ENCODE data around the gene UBE3B.

Gene UBE3B

DNA sequence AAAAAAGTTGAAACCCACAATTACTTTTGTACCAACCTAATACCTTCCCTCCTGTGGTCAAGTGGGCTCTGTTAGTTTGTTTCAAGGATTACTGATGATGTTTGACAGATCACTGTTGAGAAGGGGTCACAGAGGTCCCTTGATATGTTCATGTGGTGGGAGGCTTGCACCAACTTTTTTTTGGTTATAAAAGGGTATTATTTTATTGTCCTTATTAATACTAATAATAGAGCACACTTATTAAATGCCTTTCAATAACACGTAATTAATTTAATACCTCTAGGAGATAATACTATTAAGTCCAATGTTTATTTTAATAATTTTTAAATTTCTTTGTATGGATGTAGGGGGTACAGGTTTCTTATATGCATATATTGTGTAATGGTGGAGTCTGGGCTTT is 4.4 kb downstream of the UBE3B start:
- Histone ChIP-seq H3K27me3 (ENCODE audit: insufficient read depth, low read depth, severe bottlenecking) (no peaks in the 10 kb centered on the region), H3K9me3 (ENCODE audit: severe bottlenecking) (no peaks in the 10 kb centered on the region), H3K36me3 (peaks cover 20% of the 10 kb centered on the region), H3K27ac (no peak overlapping the region), H3K4me3 (ENCODE audit: low read depth, low read length) (no peak overlapping the region)
- no peak for DNase-seq
- TF ChIP-seq, protein P1, sequence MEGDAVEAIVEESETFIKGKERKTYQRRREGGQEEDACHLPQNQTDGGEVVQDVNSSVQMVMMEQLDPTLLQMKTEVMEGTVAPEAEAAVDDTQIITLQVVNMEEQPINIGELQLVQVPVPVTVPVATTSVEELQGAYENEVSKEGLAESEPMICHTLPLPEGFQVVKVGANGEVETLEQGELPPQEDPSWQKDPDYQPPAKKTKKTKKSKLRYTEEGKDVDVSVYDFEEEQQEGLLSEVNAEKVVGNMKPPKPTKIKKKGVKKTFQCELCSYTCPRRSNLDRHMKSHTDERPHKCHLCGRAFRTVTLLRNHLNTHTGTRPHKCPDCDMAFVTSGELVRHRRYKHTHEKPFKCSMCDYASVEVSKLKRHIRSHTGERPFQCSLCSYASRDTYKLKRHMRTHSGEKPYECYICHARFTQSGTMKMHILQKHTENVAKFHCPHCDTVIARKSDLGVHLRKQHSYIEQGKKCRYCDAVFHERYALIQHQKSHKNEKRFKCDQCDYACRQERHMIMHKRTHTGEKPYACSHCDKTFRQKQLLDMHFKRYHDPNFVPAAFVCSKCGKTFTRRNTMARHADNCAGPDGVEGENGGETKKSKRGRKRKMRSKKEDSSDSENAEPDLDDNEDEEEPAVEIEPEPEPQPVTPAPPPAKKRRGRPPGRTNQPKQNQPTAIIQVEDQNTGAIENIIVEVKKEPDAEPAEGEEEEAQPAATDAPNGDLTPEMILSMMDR (IDR thresholded peaks at IDR 0.05; ENCODE audit: low read depth, low read length), result no peak

DNA sequence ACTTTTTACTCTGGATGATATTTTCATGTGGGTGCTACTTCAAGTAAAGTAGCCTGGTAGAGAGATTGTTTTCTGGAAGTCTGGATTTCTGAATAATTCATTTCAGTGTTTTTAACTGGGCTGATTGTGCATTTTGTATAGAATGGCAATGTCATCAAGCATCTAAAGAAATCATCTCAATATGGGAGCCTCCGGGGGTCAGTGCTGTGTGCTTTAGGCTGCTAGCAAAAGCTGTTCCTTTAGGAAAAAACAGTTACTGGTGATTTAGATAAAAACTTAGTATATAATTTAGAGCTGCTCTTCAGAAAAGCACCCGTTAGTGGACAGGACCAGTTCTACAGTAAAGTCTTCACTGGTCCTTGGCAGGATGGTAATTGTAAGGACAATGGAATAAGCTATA is 5.1 kb downstream of the UBE3B start:
- Histone ChIP-seq H3K36me3 (peaks cover 26% of the 10 kb centered on the region), H3K27me3 (ENCODE audit: insufficient read depth, low read depth, severe bottlenecking) (no peaks in the 10 kb centered on the region), H3K9me3 (ENCODE audit: severe bottlenecking) (no peaks in the 10 kb centered on the region), H3K4me3 (ENCODE audit: low read depth, low read length) (no peak overlapping the region), H3K27ac (no peak overlapping the region)
- DNase-seq, result no peak
- TF ChIP-seq, protein P1 (IDR thresholded peaks at IDR 0.05; ENCODE audit: low read depth, low read length), result no peak

DNA sequence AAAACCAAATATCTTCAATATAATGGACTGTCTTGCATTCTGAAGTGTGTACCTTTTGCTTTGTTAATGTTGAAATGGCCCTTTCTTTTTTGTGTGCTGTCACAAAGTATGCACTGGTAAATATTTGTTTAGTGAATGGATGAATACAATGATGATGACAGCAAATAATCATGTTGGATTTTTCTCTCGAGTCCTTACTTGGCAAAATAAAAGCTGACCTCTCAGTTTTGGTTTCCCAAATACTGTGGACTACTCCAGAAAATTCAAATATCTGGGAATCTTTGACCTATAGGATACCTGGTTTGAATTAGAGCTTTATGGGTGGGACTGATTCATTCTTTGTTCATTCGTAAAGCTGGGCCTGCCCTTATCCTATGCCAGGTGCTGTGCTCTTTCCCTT is 5.5 kb downstream of the UBE3B start:
- TF ChIP-seq, protein P1 (IDR thresholded peaks at IDR 0.05; ENCODE audit: low read depth, low read length), result no peak
- no peak overlapping the region for H3K4me3 ChIP-seq (ENCODE audit: low read depth, low read length)
- no peaks in the 10 kb centered on the region for H3K9me3 ChIP-seq (ENCODE audit: severe bottlenecking)
- H3K27ac ChIP-seq, result no peak overlapping the region
- no peak for DNase-seq
- no peaks in the 10 kb centered on the region for H3K27me3 ChIP-seq (ENCODE audit: insufficient read depth, low read depth, severe bottlenecking)
- peaks cover 30% of the 10 kb centered on the region for H3K36me3 ChIP-seq

DNA sequence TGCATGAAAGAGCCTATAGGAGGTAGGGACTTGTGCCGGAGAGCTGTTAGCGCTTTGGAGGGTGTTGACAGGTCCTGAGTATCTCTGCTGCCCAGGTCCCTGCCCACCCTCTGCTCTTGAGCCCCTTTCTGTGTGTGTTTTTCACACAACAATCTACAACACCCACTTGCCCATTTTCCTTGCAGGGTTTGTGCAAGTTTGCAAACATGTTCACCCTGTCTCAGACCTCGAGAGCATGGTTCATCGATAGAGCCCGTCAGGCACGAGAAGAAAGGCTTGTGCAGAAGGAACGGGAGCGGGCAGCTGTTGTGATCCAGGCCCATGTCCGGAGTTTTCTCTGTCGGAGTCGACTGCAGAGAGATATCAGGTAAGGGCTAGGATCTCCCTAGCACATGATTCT is 5.9 kb downstream of the UBE3B start:
- peaks cover 34% of the 10 kb centered on the region for H3K36me3 ChIP-seq

DNA sequence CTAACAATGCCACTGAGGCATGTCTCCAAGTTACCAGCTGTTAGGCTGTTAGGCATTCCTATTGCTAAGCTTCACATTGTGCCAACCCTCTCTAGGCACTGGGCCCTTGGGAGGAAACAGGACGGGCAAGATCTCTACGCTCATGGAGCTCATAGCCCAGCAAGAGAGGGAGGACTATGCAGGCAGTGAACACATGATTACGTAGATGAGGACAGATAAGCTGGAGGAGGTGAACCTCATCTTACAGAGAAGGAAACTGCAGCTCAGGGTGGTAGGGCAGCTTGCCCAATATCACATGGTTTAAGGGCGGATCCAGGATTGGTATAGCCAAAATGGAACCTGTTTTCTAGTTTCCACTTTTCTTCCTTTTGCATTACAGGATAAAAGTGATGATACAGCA is 7.8 kb downstream of the UBE3B start:
- H3K27ac ChIP-seq, result no peak overlapping the region
- DNase-seq, result no peak
- no peaks in the 10 kb centered on the region for H3K27me3 ChIP-seq (ENCODE audit: insufficient read depth, low read depth, severe bottlenecking)
- peaks cover 53% of the 10 kb centered on the region for H3K36me3 ChIP-seq
- H3K9me3 ChIP-seq (ENCODE audit: severe bottlenecking), result no peaks in the 10 kb centered on the region
- TF ChIP-seq, protein P1 (IDR thresholded peaks at IDR 0.05; ENCODE audit: low read depth, low read length), result no peak
- no peak overlapping the region for H3K4me3 ChIP-seq (ENCODE audit: low read depth, low read length)

More for the DNA sequence above, 5.9 kb downstream of the UBE3B start:
- Histone ChIP-seq H3K9me3 (ENCODE audit: severe bottlenecking) (no peaks in the 10 kb centered on the region), H3K4me3 (ENCODE audit: low read depth, low read length) (no peak overlapping the region), H3K27me3 (ENCODE audit: insufficient read depth, low read depth, severe bottlenecking) (no peaks in the 10 kb centered on the region), H3K27ac (no peak overlapping the region)
- TF ChIP-seq, protein P1 (IDR thresholded peaks at IDR 0.05; ENCODE audit: low read depth, low read length), result no peak
- DNase-seq, result no peak
